ENCODE data around the gene TOP3B. TPM values are rescaled to one million over a fixed set of nuclear protein-coding genes. Genes with fewer than 3 reads are reported as not detected.

The TOP3B gene
- total and polyA plus RNA-seq, 9 of the 15 experiments (the other 6 are each of a cell fraction or from before 2014, with no cell fraction given): 3.0 to 188 (median 112) TPM

DNA sequence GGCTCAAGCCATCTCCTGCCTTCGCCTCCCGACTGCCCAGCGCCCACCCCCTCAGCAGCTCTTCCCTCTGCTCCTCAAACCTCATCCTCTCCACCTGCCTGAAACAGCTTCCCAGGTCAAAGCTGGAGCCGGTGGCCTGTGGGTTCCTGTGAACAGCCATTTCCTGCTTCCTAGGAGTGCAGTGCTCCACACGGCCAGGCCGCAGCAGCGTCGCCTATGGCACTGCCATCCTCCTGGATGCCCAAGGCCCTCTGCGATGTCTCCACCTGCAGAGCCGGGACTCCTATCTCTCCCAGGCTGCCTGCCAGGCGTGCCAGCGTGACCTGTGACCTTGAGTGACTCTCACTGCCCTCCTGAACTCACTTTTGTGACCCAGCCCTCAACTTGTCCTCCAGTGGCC is 54.5 kb downstream of the TOP3B start (continued):
- TF ChIP-seq TEAD1 (CRISPR knock-in tag; IDR thresholded peaks at IDR 0.05) (0 out of 4 replicates have a peak, but pooled peaks of 1 of the 2 experiments have one; percentile 17), ZNF324 (CRISPR knock-in tag; IDR thresholded peaks at IDR 0.05) (no peak), POLR2AphosphoS5 (IDR thresholded peaks at IDR 0.05; ENCODE audit: control insufficient read depth, insufficient read depth, low read depth, low read length) (no peak), KDM5B (IDR thresholded peaks at IDR 0.05; ENCODE audit: insufficient replicate concordance, low read depth, low read length) (no peak), ATF1 (CRISPR knock-in tag; IDR thresholded peaks at IDR 0.05) (no peak), ATF1 (tag; IDR thresholded peaks at IDR 0.05) (no peak), ZNF785 (CRISPR knock-in tag; IDR thresholded peaks at IDR 0.05) (no peak), HDAC1 (IDR thresholded peaks at IDR 0.05) (no peak), E2F3 (CRISPR knock-in tag; IDR thresholded peaks at IDR 0.05) (peak; percentile 72; the same call in 1 of the 2 replicates), ZNF12 (CRISPR knock-in tag; IDR thresholded peaks at IDR 0.05) (no peak), NR4A1 (CRISPR knock-in tag; IDR thresholded peaks at IDR 0.05) (0 out of 2 replicates have a peak, but pooled peaks have one; percentile 86), NR4A1 (tag; IDR thresholded peaks at IDR 0.05) (no peak), XRCC5 (IDR thresholded peaks at IDR 0.05; ENCODE audit: low read depth, low read length) (no peak), TAF15 (IDR thresholded peaks at IDR 0.05; ENCODE audit: low read depth, low read length) (0 out of 2 replicates have a peak, but pooled peaks have one; percentile 69), MTA2 (IDR thresholded peaks at IDR 0.05; ENCODE audit: low read depth) (no peak), CBFB (CRISPR knock-in tag; IDR thresholded peaks at IDR 0.05) (no peak), ZNF764 (CRISPR knock-in tag; IDR thresholded peaks at IDR 0.05; ENCODE audit: low read depth) (no peak), KDM2B (CRISPR knock-in tag; IDR thresholded peaks at IDR 0.05) (0 out of 2 replicates have a peak, but pooled peaks have one; percentile 3), PML (IDR thresholded peaks at IDR 0.05; ENCODE audit: low read length) (no peak), TEAD2 (tag; IDR thresholded peaks at IDR 0.05) (no peak), CREM (IDR thresholded peaks at IDR 0.05; ENCODE audit: low read depth) (no peak), PBX2 (CRISPR knock-in tag; IDR thresholded peaks at IDR 0.05; ENCODE audit: low read depth) (no peak), PBX2 (tag; conservative IDR thresholded peaks at IDR 0.05; ENCODE audit: low read depth) (no peak)
- TF ChIP-seq, protein P1, sequence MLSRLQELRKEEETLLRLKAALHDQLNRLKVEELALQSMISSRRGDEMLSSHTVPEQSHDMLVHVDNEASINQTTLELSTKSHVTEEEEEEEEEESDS (CRISPR knock-in tag; IDR thresholded peaks at IDR 0.05): no peak
- TF ChIP-seq, protein P2, sequence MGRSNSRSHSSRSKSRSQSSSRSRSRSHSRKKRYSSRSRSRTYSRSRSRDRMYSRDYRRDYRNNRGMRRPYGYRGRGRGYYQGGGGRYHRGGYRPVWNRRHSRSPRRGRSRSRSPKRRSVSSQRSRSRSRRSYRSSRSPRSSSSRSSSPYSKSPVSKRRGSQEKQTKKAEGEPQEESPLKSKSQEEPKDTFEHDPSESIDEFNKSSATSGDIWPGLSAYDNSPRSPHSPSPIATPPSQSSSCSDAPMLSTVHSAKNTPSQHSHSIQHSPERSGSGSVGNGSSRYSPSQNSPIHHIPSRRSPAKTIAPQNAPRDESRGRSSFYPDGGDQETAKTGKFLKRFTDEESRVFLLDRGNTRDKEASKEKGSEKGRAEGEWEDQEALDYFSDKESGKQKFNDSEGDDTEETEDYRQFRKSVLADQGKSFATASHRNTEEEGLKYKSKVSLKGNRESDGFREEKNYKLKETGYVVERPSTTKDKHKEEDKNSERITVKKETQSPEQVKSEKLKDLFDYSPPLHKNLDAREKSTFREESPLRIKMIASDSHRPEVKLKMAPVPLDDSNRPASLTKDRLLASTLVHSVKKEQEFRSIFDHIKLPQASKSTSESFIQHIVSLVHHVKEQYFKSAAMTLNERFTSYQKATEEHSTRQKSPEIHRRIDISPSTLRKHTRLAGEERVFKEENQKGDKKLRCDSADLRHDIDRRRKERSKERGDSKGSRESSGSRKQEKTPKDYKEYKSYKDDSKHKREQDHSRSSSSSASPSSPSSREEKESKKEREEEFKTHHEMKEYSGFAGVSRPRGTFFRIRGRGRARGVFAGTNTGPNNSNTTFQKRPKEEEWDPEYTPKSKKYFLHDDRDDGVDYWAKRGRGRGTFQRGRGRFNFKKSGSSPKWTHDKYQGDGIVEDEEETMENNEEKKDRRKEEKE (IDR thresholded peaks at IDR 0.05; ENCODE audit: borderline replicate concordance in 1 of 2, control insufficient read depth in 1 of 2, low read depth in 2 of 2, low read length in 1 of 2): no peak
